GM19351 (cell line): ENCODE data around the gene TPPP.
A peak's percentile ranks its signal among the peaks of the same experiment; 100 is the strongest.
"Not testable (repeated sequence)": the region's sequence is repeated elsewhere in the genome, so short reads cannot be mapped to it uniquely, and the experiment has no call there.

Experiments
- ATAC-seq: cut with Tn5 transposase; IDR thresholded peaks from one replicate; pipeline ENCODE4 v1.9.1; 2021; ENCODE audit warnings: mild to moderate bottlenecking, moderate library complexity; ENCODE audit not compliant: unreplicated experiment

TPPP gene

DNA sequence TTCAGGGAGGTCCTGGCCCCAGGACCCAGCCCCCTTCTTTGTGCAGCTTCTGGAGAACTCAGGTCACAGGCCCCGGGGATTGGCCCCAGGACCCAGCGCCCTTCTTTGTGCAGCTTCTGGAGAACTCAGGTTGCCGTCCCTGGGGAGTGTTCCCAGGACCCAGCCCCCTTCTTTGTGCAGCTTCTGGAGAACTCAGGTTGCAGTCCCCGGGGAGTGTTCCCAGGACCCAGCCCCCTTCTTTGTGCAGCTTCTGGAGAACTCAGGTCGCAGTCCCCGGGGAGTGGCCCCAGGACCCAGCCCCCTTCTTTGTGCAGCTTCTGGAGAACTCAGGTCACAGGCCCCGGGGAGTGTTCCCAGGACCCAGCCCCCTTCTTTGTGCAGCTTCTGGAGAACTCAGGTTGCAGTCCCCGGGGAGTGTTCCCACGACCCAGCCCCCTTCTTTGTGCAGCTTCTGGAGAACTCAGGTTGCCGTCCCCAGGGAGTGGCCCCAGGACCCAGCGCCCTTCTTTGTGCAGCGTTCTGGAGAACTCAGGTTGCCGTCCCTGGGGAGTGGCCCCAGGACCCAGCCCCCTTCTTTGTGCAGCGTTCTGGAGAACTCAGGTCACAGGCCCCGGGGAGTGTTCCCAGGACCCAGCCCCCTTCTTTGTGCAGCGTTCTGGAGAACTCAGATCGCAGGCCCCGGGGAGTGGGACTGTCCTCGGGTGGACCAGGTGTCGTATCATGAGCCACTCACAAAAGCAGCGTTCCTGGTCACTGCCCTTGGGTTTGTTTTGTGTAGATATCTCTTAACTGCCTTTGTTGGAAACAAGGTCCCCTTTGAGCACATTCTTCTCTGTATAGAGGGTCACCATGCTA, 64.6 kb downstream of the TPPP start:
- ATAC-seq = not testable (repeated sequence)

GRCh38 chr5:627840-628239, 65.3 kb downstream of the TPPP start:
- no peak for ATAC-seq

- ATAC-seq = no peak
These were observed 66.3 kb downstream of the TPPP start for GRCh38 chr5:626850-627249.

- no peak for ATAC-seq
These were observed 67.6 kb downstream of the TPPP start for GRCh38 chr5:625516-625915.

- no peak for ATAC-seq
These were observed 68.3 kb downstream of the TPPP start for GRCh38 chr5:624951-625230.

DNA sequence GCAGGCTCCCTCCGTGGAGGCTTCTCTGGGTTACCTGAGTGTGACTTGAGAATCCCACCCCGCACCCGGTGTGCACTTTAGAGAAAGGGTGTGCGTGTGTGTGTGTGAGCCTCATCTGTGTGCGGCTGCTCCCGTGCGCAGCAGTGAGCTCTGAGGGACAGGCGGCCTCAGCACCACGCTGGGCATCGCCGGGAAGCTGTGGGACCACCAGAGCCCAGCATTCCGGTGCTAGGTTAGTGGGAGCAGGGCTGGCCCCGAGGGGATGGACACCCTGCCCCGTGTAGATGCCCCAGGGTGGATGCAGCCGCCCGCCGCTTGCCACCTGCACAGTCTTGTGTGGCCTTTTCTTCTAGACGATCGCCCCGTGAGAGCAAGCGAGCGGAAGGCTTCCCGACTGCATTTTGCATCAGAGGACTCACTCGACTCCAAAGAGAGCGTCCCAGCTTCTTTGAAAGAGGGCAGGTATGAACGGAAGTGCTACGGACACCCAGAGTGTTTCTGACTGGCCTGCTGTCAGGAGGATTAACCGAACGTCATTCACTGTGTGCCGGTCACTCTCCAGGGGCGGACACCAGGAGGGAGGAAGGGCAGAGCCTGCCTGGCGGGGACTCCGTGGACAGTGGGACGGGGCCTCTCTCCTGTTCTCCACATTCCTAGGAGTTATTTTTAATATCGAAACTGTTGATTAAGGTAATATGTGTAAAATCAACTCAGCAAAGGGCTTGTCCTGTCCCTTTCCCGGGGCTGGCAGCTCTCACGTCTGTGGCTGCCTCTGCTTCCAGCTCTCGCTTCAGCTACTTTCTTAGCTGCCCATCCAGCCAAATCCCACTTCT, 68.8 kb downstream of the TPPP start:
- no peak for ATAC-seq

GRCh38 chr5:623531-623930, 69.6 kb downstream of the TPPP start:
- no peak for ATAC-seq

DNA sequence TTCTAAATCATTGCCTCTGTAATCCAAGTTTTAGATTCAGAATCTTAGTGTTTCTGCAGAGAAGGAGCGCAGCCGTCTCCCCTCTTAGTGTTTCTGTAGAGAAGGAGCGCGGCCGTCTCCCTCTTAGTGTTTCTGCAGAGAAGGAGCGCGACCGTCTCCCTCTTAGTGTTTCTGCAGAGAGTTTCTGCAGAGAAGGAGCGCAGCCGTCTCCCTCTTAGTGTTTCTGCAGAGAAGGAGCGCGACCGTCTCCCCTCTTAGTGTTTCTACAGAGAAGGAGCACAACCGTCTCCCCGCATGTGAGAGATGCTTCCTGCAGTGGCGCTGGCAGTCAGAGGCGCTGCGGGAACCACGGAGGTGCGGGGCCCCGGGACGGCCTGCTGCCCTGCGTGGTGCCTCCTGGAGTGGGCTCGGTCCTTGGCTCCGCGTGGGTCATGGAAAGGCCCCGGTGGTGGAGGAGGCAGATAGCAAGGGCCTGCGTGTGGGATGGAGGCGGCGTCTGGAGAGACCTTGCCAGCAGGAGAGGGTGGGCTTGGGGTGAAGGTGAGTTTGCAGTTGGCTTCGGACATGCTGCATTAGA, 70.1 kb downstream of the TPPP start:
- no peak for ATAC-seq

DNA sequence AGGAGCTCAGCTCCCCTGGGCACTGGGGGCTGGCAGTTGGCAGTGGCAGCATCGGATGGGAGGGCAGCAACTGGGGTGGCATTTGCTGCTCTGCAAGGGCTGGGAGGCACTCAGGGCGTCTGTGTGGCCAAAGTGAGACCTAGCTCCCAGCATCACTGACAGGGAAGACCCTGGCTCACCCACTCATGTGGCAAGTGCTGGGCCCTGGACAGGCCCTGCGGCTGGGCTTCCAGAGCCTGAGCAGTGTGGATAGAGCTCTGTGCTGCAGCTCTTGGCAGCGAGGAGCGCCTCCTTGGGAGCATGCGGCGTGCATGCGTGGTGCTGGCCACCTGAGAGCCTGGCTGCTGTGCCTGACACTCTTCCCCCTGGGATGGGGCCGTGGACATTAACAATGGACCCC, 70.8 kb downstream of the TPPP start:
- ATAC-seq = no peak

GRCh38 chr5:621341-621761, 71.8 kb downstream of the TPPP start:
- ATAC-seq = no peak

- ATAC-seq = no peak
These were observed 72.5 kb downstream of the TPPP start for GRCh38 chr5:620586-621180.

GRCh38 chr5:620152-620551, 73.0 kb downstream of the TPPP start:
- no peak for ATAC-seq

GRCh38 chr5:619444-619843, 73.7 kb downstream of the TPPP start:
- ATAC-seq = no peak

DNA sequence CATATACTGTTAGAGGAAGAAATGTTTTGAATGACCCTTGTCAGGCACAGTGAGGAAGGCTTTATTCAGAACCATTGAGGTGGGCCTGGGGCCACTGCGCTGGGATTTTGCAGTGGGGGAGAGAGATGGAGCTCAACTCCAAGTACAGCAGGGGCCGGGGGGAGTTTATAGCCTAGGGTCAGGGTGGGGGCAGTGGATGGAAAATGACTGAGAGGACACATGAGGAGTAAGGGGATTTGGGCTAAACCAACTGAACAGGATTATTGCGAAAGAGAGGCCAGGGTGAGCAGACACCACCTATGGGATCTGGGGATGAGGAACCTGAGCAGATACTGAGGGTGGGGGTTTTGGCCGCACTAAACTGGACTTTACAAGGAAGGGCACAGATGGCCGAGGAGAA, 74.7 kb downstream of the TPPP start:
- no peak for ATAC-seq

DNA sequence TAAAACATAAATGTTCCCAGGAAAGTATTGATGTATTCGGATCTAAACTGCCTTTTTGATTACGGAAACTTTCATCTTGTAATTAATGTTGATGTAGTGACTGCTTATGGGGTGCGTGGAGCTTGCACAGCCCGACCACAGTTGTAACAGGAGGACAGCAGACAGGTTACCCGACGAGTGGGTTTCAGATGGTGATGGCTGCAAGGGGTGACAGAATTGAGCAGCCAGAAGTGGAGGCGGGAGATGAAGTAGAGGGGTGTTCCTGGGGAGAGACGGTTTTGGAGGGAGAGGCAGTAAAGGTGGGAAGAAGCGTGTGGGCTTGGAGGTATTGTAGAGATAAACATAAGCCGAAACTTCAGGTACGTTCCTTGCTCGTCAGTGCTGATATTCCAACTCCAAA, 75.3 kb downstream of the TPPP start:
- no peak for ATAC-seq

- no peak for ATAC-seq
These were observed 76.6 kb downstream of the TPPP start for GRCh38 chr5:616484-617039.

- peak; percentile 24 for ATAC-seq
These were observed 80.4 kb downstream of the TPPP start for GRCh38 chr5:612498-613424.

DNA sequence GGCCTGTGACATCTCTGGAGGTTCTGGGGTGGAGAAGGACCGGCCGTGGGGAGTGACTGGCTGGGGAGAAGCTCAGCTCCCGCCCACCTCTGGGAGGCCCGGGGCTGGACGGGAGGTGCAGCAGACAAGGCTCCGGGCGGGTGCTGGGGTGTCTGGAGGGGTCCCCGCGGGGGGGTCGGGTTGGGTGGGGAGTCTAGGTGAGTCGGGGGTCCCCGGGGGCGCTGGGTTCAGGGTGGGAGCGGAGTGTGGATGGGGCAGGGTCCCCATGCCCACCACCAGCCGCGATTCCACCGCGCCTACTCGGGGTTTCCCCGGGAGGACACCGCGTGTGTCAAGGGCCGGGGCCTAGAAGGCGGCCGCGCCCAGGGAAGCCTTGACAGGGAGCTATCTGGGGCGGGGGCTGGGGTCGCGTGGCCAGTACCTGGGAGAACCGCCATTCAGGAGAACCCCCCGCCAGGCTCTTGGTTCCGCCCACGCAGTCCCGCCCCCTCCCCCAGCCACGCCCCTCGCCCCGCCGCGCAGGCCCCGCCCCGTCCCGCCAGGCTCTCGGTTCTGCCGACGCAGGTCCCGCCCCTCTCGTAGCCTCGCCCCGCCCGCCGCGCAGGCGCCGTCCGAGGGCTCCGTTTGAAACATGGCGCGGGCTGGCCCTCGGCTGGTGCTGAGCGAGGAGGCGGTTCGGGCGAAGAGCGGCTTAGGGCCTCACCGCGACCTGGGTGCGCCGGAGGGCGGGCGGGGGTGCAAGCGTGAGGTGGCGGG, 81.2 kb downstream of the TPPP start, which contains the start of gene CEP72:
TSS of gene CEP72 (plus strand) at position 610 of the 756 bp plus-strand sequence. CDS start at position 632, 22 bp downstream.
- ATAC-seq = peak; percentile 76
